8988T (cell line): ENCODE data around the gene GLP1R.
"Not testable (repeated sequence)": the region's sequence is repeated elsewhere in the genome, so short reads cannot be mapped to it uniquely, and the experiment has no call there.

Experiments
- DNase-seq: peaks from one replicate; pipeline ENCODE4 v3.0.0; 2011

The GLP1R gene

GRCh38 chr6:39136207-39136606, 87.6 kb downstream of the GLP1R start:
- not testable (repeated sequence) for DNase-seq

GRCh38 chr6:39137245-39137644, 88.7 kb downstream of the GLP1R start:
- no peak for DNase-seq
